OCI-LY3 (cell line): ENCODE measurements around the gene SNX1.

Experiments
- EZH2phosphoT487 ChIP-seq: fragments of 200-600 bp; shearing (Covaris generic); IDR thresholded peaks from 2 replicates; pipeline ENCODE4 v1.6.1; 2018; ENCODE audit warnings: antibody characterized with exemption, mixed run types, low read depth
- TF ChIP-seq, protein P1 (sequence below): fragments of 200-600, 300-600 bp; sonication (generic); IDR thresholded peaks from 2 replicates; pipeline ENCODE4 v1.5.1; 2014; ENCODE audit warnings: antibody characterized with exemption, low read length, low read depth

DNA sequence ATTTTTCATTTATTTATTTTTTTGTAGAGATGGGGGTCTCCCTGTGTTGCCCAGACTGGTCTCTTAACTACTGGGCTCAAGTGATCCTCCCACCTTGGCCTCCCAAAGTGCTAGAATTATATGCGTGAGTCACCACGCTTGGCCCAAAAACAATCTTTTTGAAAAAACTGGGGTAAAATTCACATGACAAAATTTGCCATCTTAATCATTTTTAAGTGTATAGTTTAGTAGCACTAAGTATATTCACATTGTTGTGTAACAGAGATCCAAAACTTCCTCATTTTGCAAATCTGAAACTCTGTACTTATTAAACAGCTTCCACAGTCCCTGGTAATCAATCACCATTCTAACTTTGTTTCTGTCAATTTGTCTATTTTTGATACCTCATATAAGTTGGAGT is 5.2 kb downstream of the SNX1 start:
- TF ChIP-seq, protein P1, sequence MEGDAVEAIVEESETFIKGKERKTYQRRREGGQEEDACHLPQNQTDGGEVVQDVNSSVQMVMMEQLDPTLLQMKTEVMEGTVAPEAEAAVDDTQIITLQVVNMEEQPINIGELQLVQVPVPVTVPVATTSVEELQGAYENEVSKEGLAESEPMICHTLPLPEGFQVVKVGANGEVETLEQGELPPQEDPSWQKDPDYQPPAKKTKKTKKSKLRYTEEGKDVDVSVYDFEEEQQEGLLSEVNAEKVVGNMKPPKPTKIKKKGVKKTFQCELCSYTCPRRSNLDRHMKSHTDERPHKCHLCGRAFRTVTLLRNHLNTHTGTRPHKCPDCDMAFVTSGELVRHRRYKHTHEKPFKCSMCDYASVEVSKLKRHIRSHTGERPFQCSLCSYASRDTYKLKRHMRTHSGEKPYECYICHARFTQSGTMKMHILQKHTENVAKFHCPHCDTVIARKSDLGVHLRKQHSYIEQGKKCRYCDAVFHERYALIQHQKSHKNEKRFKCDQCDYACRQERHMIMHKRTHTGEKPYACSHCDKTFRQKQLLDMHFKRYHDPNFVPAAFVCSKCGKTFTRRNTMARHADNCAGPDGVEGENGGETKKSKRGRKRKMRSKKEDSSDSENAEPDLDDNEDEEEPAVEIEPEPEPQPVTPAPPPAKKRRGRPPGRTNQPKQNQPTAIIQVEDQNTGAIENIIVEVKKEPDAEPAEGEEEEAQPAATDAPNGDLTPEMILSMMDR = no peak
- TF ChIP-seq EZH2phosphoT487 = no peak
